Measurements from ENCODE around the gene PSD2. TPM values are rescaled to one million over a fixed set of nuclear protein-coding genes. Genes with fewer than 3 reads are reported as not detected.
A peak's percentile ranks its signal among the peaks of the same experiment; 100 is the strongest.

PSD2 gene
- total and polyA plus RNA-seq, 2 experiments from 2014 or later: under 0.01 TPM; not detected in 1

GRCh38 chr5:139878093-139878492 is 82.5 kb downstream of the PSD2 start:
- Histone ChIP-seq H3F3A (ENCODE audit: insufficient read depth) (no peaks in the 10 kb centered on the region), H3K9me3 (ENCODE audit: low read depth) (no peaks in the 10 kb centered on the region), H3K9me2 (ENCODE audit: insufficient read depth) (no peaks in the 10 kb centered on the region), H4K20me1 (ENCODE audit: insufficient read depth) (no peaks in the 10 kb centered on the region), H3K79me2 (ENCODE audit: insufficient read depth) (no peaks in the 10 kb centered on the region), H3K9ac (no peak overlapping the region), H2AFZ (no peak overlapping the region), H3K27me3 (replicated peaks; ENCODE audit: insufficient read depth) (peaks cover 14% of the 10 kb centered on the region), H3K27ac (no peak overlapping the region), H3K36me3 (ENCODE audit: low read depth) (no peaks in the 10 kb centered on the region), H3K4me1 (ENCODE audit: insufficient read depth) (no peaks in the 10 kb centered on the region), H3K4me3 (no peak overlapping the region), H3K4me2 (ENCODE audit: unreplicated experiment) (no peak overlapping the region)
- in situ Hi-C loops (cut with MboI): no loop called here
- WGBS, 2 experiments (ENCODE audit: low coverage in 1 of 2, low lambda C conversion rate in 2 of 2, missing lambda C conversion rate in 2 of 2): 82 to 87% methylated on average over 3 of the region's 3 CpGs
- DNase-seq: peak; percentile 14
- TF ChIP-seq EZH2phosphoT487 (IDR thresholded peaks at IDR 0.05; ENCODE audit: insufficient read depth, low read depth): no peak
- no peak for TF ChIP-seq EZH2 (IDR thresholded peaks at IDR 0.05; ENCODE audit: insufficient read depth, poor library complexity, severe bottlenecking)

GRCh38 chr5:139880416-139881142 is 85.0 kb downstream of the PSD2 start:
- H3K4me2 ChIP-seq (ENCODE audit: unreplicated experiment): no peak overlapping the region
- TF ChIP-seq EZH2phosphoT487 (IDR thresholded peaks at IDR 0.05; ENCODE audit: insufficient read depth, low read depth) (no peak), EZH2 (IDR thresholded peaks at IDR 0.05; ENCODE audit: insufficient read depth, poor library complexity, severe bottlenecking) (no peak)
- H3K36me3 ChIP-seq (ENCODE audit: low read depth): no peaks in the 10 kb centered on the region
- in situ Hi-C loops (cut with MboI): no loop called here
- H3K9me3 ChIP-seq (ENCODE audit: low read depth): no peaks in the 10 kb centered on the region
- no peaks in the 10 kb centered on the region for H3K4me1 ChIP-seq (ENCODE audit: insufficient read depth)
- no peak overlapping the region for H3K4me3 ChIP-seq
- H3K9me2 ChIP-seq (ENCODE audit: insufficient read depth): no peaks in the 10 kb centered on the region
- WGBS, 2 experiments (ENCODE audit: low coverage in 1 of 2, low lambda C conversion rate in 2 of 2, missing lambda C conversion rate in 2 of 2): 63 to 68% methylated on average over 16 to 18 of the region's 18 CpGs
- no peaks in the 10 kb centered on the region for H3K79me2 ChIP-seq (ENCODE audit: insufficient read depth)
- H3K27ac ChIP-seq: no peak overlapping the region
- H3K27me3 ChIP-seq (replicated peaks; ENCODE audit: insufficient read depth): peaks cover 1% of the 10 kb centered on the region
- no peak for DNase-seq
- H3K9ac ChIP-seq: no peak overlapping the region
- no peak overlapping the region for H2AFZ ChIP-seq
- H4K20me1 ChIP-seq (ENCODE audit: insufficient read depth): no peaks in the 10 kb centered on the region
- no peaks in the 10 kb centered on the region for H3F3A ChIP-seq (ENCODE audit: insufficient read depth)

- no peak for DNase-seq
- WGBS, 2 experiments (ENCODE audit: low coverage in 1 of 2, low lambda C conversion rate in 2 of 2, missing lambda C conversion rate in 2 of 2): 72 to 74% methylated on average over 5 of the region's 5 CpGs
- Histone ChIP-seq H3K4me1 (ENCODE audit: insufficient read depth) (no peaks in the 10 kb centered on the region), H3K79me2 (ENCODE audit: insufficient read depth) (no peaks in the 10 kb centered on the region), H3F3A (ENCODE audit: insufficient read depth) (no peaks in the 10 kb centered on the region), H2AFZ (no peak overlapping the region), H3K27ac (no peak overlapping the region), H3K4me3 (no peak overlapping the region), H3K36me3 (ENCODE audit: low read depth) (no peaks in the 10 kb centered on the region), H3K27me3 (replicated peaks; ENCODE audit: insufficient read depth) (peaks cover 4% of the 10 kb centered on the region), H3K9me2 (ENCODE audit: insufficient read depth) (no peaks in the 10 kb centered on the region), H3K9me3 (ENCODE audit: low read depth) (no peaks in the 10 kb centered on the region), H3K9ac (no peak overlapping the region), H4K20me1 (ENCODE audit: insufficient read depth) (no peaks in the 10 kb centered on the region), H3K4me2 (ENCODE audit: unreplicated experiment) (no peak overlapping the region)
- in situ Hi-C loops (cut with MboI): no loop called here
- TF ChIP-seq EZH2 (IDR thresholded peaks at IDR 0.05; ENCODE audit: insufficient read depth, poor library complexity, severe bottlenecking) (no peak), EZH2phosphoT487 (IDR thresholded peaks at IDR 0.05; ENCODE audit: insufficient read depth, low read depth) (no peak)
These were observed 85.6 kb downstream of the PSD2 start for GRCh38 chr5:139881143-139881733.

GRCh38 chr5:139882316-139882715 is 86.7 kb downstream of the PSD2 start:
- peaks cover 14% of the 10 kb centered on the region for H3K27me3 ChIP-seq (replicated peaks; ENCODE audit: insufficient read depth)
- 43 to 64% methylated on average over 3 of the region's 3 CpGs for WGBS, 2 experiments (ENCODE audit: low coverage in 1 of 2, low lambda C conversion rate in 2 of 2, missing lambda C conversion rate in 2 of 2)

More at GRCh38 chr5:139882316-139882715, 86.7 kb downstream of the PSD2 start:
- Histone ChIP-seq H2AFZ (no peak overlapping the region), H3F3A (ENCODE audit: insufficient read depth) (no peaks in the 10 kb centered on the region), H3K79me2 (ENCODE audit: insufficient read depth) (no peaks in the 10 kb centered on the region), H4K20me1 (ENCODE audit: insufficient read depth) (no peaks in the 10 kb centered on the region), H3K4me2 (ENCODE audit: unreplicated experiment) (no peak overlapping the region), H3K27ac (no peak overlapping the region), H3K9me2 (ENCODE audit: insufficient read depth) (no peaks in the 10 kb centered on the region), H3K4me1 (ENCODE audit: insufficient read depth) (no peaks in the 10 kb centered on the region), H3K9me3 (ENCODE audit: low read depth) (no peaks in the 10 kb centered on the region), H3K36me3 (ENCODE audit: low read depth) (no peaks in the 10 kb centered on the region), H3K4me3 (no peak overlapping the region), H3K9ac (no peak overlapping the region)
- DNase-seq: no peak
- no peak for TF ChIP-seq EZH2 (IDR thresholded peaks at IDR 0.05; ENCODE audit: insufficient read depth, poor library complexity, severe bottlenecking)
- TF ChIP-seq EZH2phosphoT487 (IDR thresholded peaks at IDR 0.05; ENCODE audit: insufficient read depth, low read depth): no peak
- in situ Hi-C loops (cut with MboI): no loop called here

Data from GM23248 (cell line).